Stimulated activated CD4-positive, alpha-beta T cell treated with anti-CD3 and anti-CD28 coated beads, Interleukin-1b, Interleukin-23, amount 100 ng/mL, for 48 hours (primary cell): ENCODE data around the gene QSER1.
A peak's percentile ranks its signal among the peaks of the same experiment; 100 is the strongest.
"Not testable (repeated sequence)": the region's sequence is repeated elsewhere in the genome, so short reads cannot be mapped to it uniquely, and the experiment has no call there.

Experiments used
- DNase-seq: peaks from one replicate; pipeline ENCODE4 v3.0.0-alpha.2; 2020

The QSER1 gene

GRCh38 chr11:32891657-32892354, 805 bp upstream of the QSER1 start:
- DNase-seq, result no peak

DNA sequence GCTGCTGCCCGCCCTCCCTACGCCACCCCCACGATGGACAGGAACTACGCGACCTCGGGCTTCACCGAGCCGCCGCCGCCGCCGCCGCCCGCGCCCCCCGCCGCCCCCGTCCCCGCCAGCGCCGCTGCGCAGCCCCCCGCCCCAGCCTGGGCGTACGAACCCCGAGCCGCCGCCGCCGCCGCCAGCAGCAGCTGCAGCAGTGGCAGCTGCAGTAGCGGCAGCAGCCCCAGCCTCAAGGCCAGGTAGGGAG, 407 bp downstream of the QSER1 start:
- DNase-seq, result no peak

DNA sequence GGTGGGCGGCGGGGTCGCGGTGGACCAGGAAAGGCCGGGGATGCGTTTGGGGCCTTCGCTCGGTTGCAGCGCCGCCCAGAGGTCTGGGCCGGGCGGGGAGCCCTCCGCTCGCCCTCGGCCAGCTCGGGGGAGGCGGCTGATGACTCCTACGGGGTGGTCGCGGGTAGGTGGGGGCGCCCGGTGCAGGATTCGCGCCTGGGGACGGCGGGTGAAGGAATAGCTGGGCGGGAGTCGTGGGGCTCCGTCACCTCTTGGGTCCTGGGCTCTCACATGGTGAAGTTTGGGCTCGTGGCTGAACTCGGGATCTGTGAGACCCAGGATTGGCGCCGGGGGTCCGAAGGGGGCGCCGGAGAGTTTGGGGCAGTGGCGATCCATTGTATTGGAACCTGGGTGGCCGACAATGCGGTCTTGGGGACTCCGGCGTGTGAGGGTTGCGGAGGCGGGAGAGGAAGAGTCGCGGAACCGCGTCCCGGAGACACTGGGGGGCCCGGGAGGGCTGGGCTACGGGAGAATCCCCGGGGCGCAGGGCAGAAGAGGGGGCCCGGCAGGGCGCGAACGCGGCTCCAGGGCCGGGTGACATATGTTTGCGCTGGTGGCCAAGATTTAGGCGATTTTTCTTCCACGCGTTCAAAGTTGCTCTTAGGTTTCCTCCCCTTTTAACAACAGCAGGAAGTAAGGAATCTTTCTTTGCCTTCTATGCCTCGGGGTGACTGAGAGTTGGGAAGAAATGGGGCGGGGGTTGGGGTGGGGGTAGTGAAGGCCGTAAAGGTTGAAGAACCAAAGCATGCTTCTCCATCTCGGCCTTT, 935 bp downstream of the QSER1 start:
- peak; percentile 51 for DNase-seq

- peak; percentile 32 for DNase-seq
These were observed 1.7 kb downstream of the QSER1 start for GRCh38 chr11:32894149-32894827.

DNA sequence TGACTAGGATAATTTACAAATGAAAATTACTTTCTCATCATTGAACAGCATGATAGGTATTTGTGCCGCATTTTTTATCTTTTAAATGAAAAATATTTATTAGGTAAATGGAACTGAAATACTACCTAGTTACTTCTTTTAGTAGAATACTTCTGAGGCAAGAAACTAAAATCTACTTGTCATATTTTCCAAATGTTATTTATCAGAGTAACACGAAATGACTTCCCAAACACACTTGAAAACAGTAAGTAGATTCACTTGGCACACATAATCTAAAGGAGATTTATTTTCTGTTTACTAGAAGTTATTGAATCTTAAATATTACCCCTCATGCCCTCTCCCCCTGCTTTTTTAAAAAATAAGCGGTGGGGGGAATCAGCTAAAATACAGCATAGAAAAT, 2.3 kb downstream of the QSER1 start:
- no peak for DNase-seq

GRCh38 chr11:32895471-32895870, 2.9 kb downstream of the QSER1 start:
- no peak for DNase-seq

GRCh38 chr11:32897103-32897502, 4.5 kb downstream of the QSER1 start:
- no peak for DNase-seq

DNA sequence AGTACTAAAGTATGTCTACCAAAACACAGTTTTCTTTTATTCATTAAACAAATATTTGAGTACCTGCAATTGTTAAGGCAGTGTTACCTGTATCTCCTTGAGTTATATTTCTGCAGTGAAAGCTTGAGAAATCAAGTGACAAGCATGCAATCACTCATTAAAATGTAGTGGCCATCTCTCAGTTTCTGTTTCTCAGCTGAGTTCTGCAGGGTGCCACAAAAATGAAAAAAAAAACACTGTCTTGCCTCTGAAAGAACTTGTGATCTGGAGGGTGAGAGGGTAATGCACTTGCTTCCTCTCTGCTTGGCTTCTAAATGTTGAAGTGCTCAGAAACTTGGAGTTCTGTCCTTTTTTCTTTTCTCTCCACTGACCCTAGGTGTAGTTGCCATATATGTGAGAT, 6.8 kb downstream of the QSER1 start:
- no peak for DNase-seq

GRCh38 chr11:32902089-32902665, 9.6 kb downstream of the QSER1 start:
- no peak for DNase-seq

DNA sequence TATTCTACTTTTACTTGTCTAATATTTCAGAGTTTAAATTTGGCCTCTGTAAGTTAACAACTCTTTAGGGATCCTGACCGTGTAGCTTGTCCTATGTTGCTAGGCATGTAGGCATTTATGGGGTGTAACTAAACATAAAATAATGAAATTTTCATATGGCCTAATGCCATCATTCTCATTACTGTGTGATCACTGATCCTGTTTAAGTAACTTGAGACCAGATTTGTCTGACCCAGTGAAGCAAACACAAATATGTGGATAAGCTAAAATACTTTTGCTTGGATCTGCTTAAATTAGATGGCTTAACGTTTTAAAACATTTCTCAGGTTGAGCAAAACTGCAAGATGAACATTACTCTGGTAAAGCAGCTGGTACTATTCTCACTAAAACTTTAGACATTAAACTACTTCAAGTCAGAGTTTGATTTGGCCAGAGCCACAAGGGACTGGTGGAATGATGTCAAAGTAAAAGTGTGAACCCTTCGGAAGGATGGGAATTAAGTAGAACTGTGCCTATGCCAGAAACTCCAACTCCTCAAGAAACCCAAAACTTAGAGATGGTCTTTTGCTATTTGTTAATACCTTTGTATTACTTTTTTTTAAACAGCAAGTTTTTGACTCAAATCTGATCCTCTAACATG, 12.5 kb downstream of the QSER1 start:
- no peak for DNase-seq

DNA sequence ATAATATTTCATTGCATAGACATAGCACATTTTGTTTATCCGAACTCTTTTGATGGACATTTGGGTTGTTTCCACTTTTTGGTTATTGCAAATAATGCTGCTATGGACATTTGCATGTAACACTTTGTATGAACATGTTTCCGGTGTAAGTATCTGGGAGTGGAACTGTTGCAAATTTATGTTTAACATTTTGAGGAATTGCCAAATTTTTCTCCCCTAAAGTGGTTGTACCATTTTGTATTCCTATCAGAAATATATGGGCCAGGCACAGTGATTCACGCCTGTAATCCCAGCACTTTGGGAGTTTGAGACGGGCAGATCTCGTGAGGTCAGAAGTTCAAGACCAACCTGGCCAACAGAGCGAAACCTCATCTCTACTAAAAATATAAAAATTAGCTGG, 16.0 kb downstream of the QSER1 start:
- no peak for DNase-seq

DNA sequence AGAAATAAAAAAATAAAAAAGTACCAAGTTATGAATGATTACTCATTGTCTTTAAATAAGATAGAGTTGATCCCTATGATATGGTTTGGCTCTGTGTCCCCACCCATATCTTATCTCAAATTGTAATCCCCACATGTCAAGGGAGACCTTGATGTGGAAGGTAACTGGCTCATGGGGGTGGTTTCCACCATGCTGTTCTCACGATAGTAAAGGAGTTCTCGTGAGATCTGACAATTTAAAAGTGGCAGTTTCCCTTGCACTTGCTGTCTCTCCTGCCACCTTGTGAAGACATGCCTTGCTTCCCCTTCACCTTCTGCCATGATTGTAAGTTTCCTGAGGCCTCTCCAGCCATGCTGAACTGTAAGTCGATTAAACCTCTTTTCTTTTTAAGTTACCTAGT, 18.8 kb downstream of the QSER1 start:
- DNase-seq, result no peak

DNA sequence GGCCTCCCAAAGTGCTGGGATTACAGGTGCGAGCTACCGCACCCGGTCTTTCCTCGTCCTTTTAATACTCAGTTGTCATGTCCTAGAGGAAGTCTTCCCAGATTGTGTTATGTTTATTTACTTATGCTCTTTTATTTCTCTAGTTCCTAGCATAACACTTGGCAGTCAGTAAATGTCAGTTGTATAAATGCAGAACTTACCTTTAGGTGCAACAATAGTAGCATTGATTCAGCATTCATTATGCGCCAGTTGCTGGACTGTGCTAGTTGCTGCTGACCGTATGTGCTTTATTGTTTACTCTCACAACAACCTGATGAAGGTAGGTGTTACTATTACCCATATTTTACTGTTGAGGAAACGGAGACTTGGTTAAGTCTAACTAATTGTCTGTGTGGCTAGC, 20.8 kb downstream of the QSER1 start:
- no peak for DNase-seq

DNA sequence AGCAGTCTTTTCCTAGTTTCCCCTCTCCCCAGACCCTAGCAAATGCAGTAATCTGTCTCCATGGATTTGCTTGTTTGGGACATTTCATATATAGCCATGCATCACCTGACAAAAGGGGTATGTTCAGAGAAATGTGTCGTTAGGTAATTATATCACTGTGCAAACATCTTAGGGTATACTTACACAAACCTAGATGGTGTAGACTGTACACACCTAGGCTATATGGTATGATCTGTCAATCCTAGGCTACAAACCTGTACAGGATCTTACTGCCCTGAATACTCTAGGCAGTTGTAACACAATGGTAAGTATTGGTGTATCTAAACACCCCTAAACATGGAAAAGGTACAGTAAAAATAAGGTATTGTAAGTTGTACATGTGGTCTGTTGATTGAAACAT, 23.8 kb downstream of the QSER1 start:
- DNase-seq, result no peak

- no peak for DNase-seq
These were observed 24.4 kb downstream of the QSER1 start for GRCh38 chr11:32916994-32917393.

DNA sequence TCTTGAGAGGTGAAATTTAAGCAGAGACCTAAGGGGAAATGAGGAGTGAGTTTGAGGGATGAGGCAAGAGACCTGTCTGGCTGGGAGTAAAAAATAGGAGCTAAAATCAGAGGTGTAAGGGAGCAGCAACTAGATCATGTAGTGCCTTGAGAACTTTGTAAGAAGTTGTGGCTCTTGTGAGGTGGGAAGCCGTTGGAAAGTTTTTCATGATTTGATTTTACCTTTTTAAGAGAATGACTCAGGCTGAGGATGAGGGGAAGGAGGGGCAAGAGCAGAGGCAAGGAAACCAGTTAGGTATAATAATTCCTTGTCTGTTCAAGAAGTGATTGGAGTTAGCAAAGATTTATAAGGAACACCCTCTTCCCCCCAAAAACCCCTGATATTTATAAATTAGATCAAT, 25.8 kb downstream of the QSER1 start:
- DNase-seq, result no peak

- no peak for DNase-seq
These were observed 26.7 kb downstream of the QSER1 start for GRCh38 chr11:32919338-32919737.

- no peak for DNase-seq
These were observed 28.0 kb downstream of the QSER1 start for GRCh38 chr11:32920570-32920969.

GRCh38 chr11:32921204-32921603, 28.6 kb downstream of the QSER1 start:
- no peak for DNase-seq

DNA sequence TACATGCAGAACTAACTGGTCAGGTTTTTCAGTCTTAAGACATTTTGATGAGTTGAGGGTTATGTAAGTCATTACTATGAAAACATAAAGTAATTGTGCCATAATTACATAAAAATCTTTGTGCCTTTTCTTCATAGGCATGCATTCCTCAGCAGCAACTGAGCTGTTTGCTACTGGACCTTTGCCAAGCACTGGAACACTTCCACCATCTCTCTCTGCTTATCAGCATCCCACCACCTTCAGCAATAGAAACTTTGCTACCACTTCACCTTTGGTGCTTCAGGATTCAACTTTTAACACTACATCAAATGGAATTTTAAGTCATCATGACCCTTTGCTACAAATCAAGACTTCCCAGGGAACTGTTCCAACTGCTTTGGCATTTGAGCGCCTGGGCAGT, 39.0 kb downstream of the QSER1 start:
- DNase-seq, result no peak

- no peak for DNase-seq
These were observed 39.6 kb downstream of the QSER1 start for GRCh38 chr11:32932196-32932595.

DNA sequence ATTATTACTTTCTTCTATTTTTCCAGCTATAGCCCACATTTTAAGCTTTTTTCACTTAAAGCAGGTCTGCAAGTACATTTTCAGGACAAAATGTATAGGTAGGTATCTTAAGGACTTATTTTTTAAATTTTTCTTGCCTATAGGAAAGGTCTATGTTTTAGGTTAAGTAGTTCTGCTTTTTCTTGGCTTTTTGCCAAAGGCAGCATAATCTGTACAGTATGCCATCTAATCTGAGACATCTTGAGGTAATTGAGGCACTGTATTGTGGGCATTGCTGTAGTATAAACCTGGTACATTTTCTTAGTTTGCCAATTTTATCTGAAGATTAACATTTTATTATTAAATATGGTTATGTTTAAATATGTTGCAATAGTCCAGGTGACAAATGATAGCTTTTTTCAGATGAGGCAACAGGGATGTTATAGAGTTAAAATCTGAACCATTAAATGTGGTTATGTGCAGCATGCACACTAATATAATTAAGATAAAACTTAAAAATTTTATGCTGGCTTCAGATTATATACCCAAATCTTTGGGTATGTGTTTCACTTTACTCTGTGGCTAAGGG, 42.9 kb downstream of the QSER1 start:
- no peak for DNase-seq

GRCh38 chr11:32936178-32936577, 43.6 kb downstream of the QSER1 start:
- not testable (repeated sequence) for DNase-seq
